GM23248 (cell line): ENCODE data around the gene PHACTR4.

Source experiments
- EZH2 ChIP-seq: fragments of 200-600 bp; sonication (generic); IDR thresholded peaks from 2 replicates; pipeline ENCODE4 v1.6.1; 2018; ENCODE audit warnings: antibody characterized with exemption, mild to moderate bottlenecking; ENCODE audit not compliant: insufficient read depth, poor library complexity, severe bottlenecking
- EZH2phosphoT487 ChIP-seq: fragments of 200-600 bp; sonication (generic); IDR thresholded peaks from 2 replicates; pipeline ENCODE4 v1.6.1; 2018; ENCODE audit warnings: antibody characterized with exemption, moderate library complexity, mild to moderate bottlenecking, low read depth; ENCODE audit not compliant: insufficient read depth

- TF ChIP-seq EZH2 (no peak), EZH2phosphoT487 (no peak)
Observed at GRCh38 chr1:28512058-28512611, 142.6 kb downstream of the PHACTR4 start.
